Endothelial cell (in vitro differentiated cells): ENCODE results near the gene SLC25A53. TPM values are rescaled to one million over a fixed set of nuclear protein-coding genes. Genes with fewer than 3 reads are reported as not detected.
A peak's percentile ranks its signal among the peaks of the same experiment; 100 is the strongest.

Experiments used
- DNase-seq: peaks from one replicate; pipeline ENCODE4 v3.0.0; 2021; ENCODE audit warnings: low spot score
- H3K27ac Mint-ChIP-seq: one replicate; pipeline ENCODE4 v1.8.0; 2021; ENCODE audit warnings: mixed read lengths, inconsistent platforms; ENCODE audit not compliant: unreplicated experiment
- H3K27me3 Mint-ChIP-seq: one replicate; pipeline ENCODE4 v1.8.0; 2021; ENCODE audit warnings: mild to moderate bottlenecking, moderate library complexity, mixed read lengths, inconsistent platforms; ENCODE audit not compliant: unreplicated experiment
- H3K36me3 Mint-ChIP-seq: one replicate; pipeline ENCODE4 v1.8.0; 2021; ENCODE audit warnings: mild to moderate bottlenecking, low read depth, mixed read lengths, inconsistent platforms; ENCODE audit not compliant: unreplicated experiment
- H3K4me1 Mint-ChIP-seq: one replicate; pipeline ENCODE4 v1.8.0; 2021; ENCODE audit warnings: mild to moderate bottlenecking, mixed read lengths, inconsistent platforms; ENCODE audit not compliant: unreplicated experiment
- H3K4me3 Mint-ChIP-seq: one replicate; pipeline ENCODE4 v1.8.0; 2021; ENCODE audit warnings: mild to moderate bottlenecking, mixed read lengths, inconsistent platforms; ENCODE audit not compliant: unreplicated experiment
- H3K9me3 Mint-ChIP-seq: one replicate; pipeline ENCODE4 v1.8.0; 2021; ENCODE audit warnings: mixed read lengths, inconsistent platforms; ENCODE audit not compliant: unreplicated experiment
- total RNA-seq: library from RNA; stranded (reverse); fragmentation: NEBNext Ultra II Directional; extraction: Animal tissue kit (Norgen Biotek cat#: 25700); gene quantifications from one replicate; pipeline ENCODE4 v1.2.1, GENCODE V29; 2021; ENCODE audit not compliant: unreplicated experiment
- TF ChIP-seq, protein P1 (sequence below): fragments of 200-600 bp; sonication (generic); IDR thresholded peaks from one replicate; pipeline ENCODE4 v1.5.0; 2021; ENCODE audit warnings: antibody characterized with exemption; ENCODE audit not compliant: unreplicated experiment

SLC25A53 gene
- total RNA-seq, 1 donor from 2014 or later = 4.4 TPM

DNA sequence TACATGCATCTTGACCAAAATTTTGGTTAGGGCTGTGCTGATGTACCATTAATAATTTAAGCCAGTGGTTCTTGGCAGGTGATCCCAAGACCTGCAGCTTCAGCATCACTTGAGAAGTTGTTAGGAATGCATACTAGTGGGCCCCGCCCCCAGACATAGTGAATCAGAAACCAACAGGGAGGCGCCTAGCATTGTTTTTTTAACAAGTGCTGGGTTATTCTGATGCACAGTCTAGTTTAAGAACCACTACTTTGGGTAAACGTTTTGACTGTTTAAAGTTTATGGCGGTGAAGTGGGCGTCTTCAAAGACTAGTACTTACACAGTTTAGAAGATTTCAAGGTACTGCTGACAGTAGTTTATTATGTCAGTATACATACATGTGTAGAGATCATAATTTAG is 33.0 kb upstream of the SLC25A53 start:
- Mint-ChIP-seq H3K36me3 (peaks cover 6% of the 10 kb centered on the region), H3K4me1 (no peaks in the 10 kb centered on the region), H3K4me3 (peak overlapping the region; percentile 11), H3K27ac (no peak overlapping the region), H3K9me3 (no peaks in the 10 kb centered on the region), H3K27me3 (no peaks in the 10 kb centered on the region)
- TF ChIP-seq, protein P1, sequence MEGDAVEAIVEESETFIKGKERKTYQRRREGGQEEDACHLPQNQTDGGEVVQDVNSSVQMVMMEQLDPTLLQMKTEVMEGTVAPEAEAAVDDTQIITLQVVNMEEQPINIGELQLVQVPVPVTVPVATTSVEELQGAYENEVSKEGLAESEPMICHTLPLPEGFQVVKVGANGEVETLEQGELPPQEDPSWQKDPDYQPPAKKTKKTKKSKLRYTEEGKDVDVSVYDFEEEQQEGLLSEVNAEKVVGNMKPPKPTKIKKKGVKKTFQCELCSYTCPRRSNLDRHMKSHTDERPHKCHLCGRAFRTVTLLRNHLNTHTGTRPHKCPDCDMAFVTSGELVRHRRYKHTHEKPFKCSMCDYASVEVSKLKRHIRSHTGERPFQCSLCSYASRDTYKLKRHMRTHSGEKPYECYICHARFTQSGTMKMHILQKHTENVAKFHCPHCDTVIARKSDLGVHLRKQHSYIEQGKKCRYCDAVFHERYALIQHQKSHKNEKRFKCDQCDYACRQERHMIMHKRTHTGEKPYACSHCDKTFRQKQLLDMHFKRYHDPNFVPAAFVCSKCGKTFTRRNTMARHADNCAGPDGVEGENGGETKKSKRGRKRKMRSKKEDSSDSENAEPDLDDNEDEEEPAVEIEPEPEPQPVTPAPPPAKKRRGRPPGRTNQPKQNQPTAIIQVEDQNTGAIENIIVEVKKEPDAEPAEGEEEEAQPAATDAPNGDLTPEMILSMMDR = no peak
- DNase-seq = no peak

DNA sequence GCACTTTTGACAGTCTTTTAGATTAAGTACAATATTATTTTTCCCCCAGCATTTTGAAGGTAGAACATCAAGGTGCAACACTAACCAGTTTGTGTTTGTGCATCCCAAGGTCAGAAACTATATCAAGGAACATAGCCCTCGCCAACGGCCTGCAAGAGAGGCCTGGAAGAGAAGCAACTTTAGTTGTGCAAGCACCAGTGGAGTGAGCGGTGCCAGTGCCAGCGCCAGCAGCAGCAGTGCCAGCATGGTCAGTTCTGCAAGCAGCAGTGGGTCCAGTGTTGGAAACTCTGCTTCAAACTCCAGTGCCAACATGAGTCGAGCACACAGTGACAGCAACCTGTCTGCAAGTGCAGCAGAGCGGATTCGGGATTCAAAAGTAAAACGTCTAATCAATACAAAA is 31.1 kb upstream of the SLC25A53 start:
- Mint-ChIP-seq H3K27me3 (no peaks in the 10 kb centered on the region), H3K4me3 (no peak overlapping the region), H3K36me3 (peaks cover 6% of the 10 kb centered on the region), H3K27ac (no peak overlapping the region), H3K4me1 (no peaks in the 10 kb centered on the region), H3K9me3 (no peaks in the 10 kb centered on the region)
- TF ChIP-seq, protein P1 = no peak
- no peak for DNase-seq

DNA sequence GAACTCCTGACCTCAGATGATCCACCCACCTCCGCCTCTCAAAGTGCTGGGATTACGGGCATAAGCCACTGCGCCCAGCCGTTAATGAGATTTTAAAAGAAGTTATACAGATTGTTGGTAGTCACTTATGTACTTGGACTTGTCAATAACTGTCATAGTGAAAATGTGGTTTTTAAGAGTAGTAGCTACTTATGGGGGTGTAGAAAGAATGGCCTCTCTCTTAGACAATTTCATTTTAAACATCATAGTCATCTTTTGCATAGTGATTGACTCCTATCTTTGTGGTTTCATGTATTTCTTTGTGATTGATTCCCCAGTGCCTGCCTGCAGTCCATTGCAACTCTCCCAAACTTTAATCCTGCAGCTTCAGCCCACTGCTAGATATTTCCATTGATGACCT is 26.9 kb upstream of the SLC25A53 start:
- Mint-ChIP-seq H3K27me3 (no peaks in the 10 kb centered on the region), H3K9me3 (no peaks in the 10 kb centered on the region), H3K36me3 (peaks cover under 1% of the 10 kb centered on the region), H3K4me1 (no peaks in the 10 kb centered on the region), H3K4me3 (no peak overlapping the region), H3K27ac (no peak overlapping the region)
- TF ChIP-seq, protein P1 = no peak
- no peak for DNase-seq

DNA sequence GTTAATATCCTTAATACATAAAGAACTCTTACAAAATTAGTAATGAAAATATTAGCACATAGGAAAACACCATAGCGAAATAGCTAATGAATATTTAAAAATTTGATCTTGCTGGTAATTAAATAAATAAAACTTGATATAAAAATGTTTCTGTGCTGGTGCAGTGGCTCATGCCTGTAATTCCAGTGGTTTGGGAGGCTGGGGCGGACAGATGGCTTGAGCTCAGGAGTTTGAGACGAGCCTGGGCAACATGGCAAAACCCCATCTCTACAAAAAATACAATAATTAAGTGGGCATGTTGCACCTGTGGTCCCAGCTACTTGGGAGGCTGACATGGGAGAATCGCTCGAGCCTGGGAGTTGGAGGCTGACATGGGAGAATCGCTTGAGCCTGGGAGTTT is 17.0 kb upstream of the SLC25A53 start:
- H3K9me3 Mint-ChIP-seq = no peaks in the 10 kb centered on the region
- no peaks in the 10 kb centered on the region for H3K4me1 Mint-ChIP-seq
- peaks cover 3% of the 10 kb centered on the region for H3K36me3 Mint-ChIP-seq
- DNase-seq = no peak
- TF ChIP-seq, protein P1 = no peak
- H3K27me3 Mint-ChIP-seq = no peaks in the 10 kb centered on the region
- H3K27ac Mint-ChIP-seq = no peak overlapping the region
- no peak overlapping the region for H3K4me3 Mint-ChIP-seq

DNA sequence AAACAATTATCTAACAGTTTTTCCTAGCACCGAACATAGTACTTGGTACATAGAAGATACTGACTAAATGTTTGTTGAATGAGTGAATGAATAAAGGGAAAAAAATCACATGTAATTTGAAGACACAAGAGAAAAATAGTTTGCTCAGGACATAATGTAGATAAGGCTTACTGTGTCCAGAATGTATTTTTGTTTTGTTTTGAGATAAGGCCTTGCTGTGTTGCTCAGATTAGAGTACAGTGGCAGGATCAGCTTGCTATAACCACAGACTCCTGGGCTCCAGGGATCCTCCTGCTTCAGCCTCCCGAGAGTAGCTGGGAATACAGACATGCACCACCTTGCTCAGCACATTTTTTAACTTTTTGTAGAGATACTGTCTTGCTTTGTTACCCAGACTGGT is 16.0 kb upstream of the SLC25A53 start:
- Mint-ChIP-seq H3K27me3 (no peaks in the 10 kb centered on the region), H3K36me3 (no peaks in the 10 kb centered on the region), H3K9me3 (no peaks in the 10 kb centered on the region), H3K27ac (no peak overlapping the region), H3K4me1 (peaks cover 7% of the 10 kb centered on the region), H3K4me3 (no peak overlapping the region)
- no peak for DNase-seq
- TF ChIP-seq, protein P1 = no peak
